ENCODE data around the gene IL17RA.

Gene IL17RA

GRCh38 chr22:17083811-17084441, 874 bp upstream of the IL17RA start:
- DNase-seq (ENCODE audit: low read depth in 2 of 2) = no peak

- DNase-seq (ENCODE audit: low read depth in 2 of 2) = no peak
These were observed 729 bp downstream of the IL17RA start for GRCh38 chr22:17085277-17086181.

GRCh38 chr22:17086296-17086695, 1.5 kb downstream of the IL17RA start:
- no peak for DNase-seq (ENCODE audit: low read depth in 2 of 2)

- DNase-seq (ENCODE audit: low read depth in 2 of 2) = no peak
These were observed 2.1 kb downstream of the IL17RA start for GRCh38 chr22:17086788-17087497.

- no peak for DNase-seq (ENCODE audit: low read depth in 2 of 2)
These were observed 2.8 kb downstream of the IL17RA start for GRCh38 chr22:17087498-17088131.

GRCh38 chr22:17090550-17090949, 5.8 kb downstream of the IL17RA start:
- no peak for DNase-seq (ENCODE audit: low read depth in 2 of 2)

- no peak for DNase-seq (ENCODE audit: low read depth in 2 of 2)
These were observed 7.1 kb downstream of the IL17RA start for GRCh38 chr22:17091851-17092250.

- no peak for DNase-seq (ENCODE audit: low read depth in 2 of 2)
These were observed 8.3 kb downstream of the IL17RA start for GRCh38 chr22:17093081-17093480.

GRCh38 chr22:17095538-17095937, 10.7 kb downstream of the IL17RA start:
- no peak for DNase-seq (ENCODE audit: low read depth in 2 of 2)

GRCh38 chr22:17096071-17096470, 11.3 kb downstream of the IL17RA start:
- no peak for DNase-seq (ENCODE audit: low read depth in 2 of 2)

GRCh38 chr22:17097062-17097461, 12.3 kb downstream of the IL17RA start:
- no peak for DNase-seq (ENCODE audit: low read depth in 2 of 2)

GRCh38 chr22:17097701-17098100, 12.9 kb downstream of the IL17RA start:
- DNase-seq (ENCODE audit: low read depth in 2 of 2) = no peak

GRCh38 chr22:17098379-17098819, 13.6 kb downstream of the IL17RA start:
- DNase-seq (ENCODE audit: low read depth in 2 of 2) = no peak

GRCh38 chr22:17100621-17101020, 15.8 kb downstream of the IL17RA start:
- DNase-seq (ENCODE audit: low read depth in 2 of 2) = no peak

GRCh38 chr22:17101475-17102296, 16.9 kb downstream of the IL17RA start:
- DNase-seq (ENCODE audit: low read depth in 2 of 2) = no peak

GRCh38 chr22:17102297-17102667, 17.5 kb downstream of the IL17RA start:
- DNase-seq (ENCODE audit: low read depth in 2 of 2) = no peak

GRCh38 chr22:17103351-17103750, 18.6 kb downstream of the IL17RA start:
- DNase-seq (ENCODE audit: low read depth in 2 of 2) = no peak

GRCh38 chr22:17104336-17104935, 19.6 kb downstream of the IL17RA start:
- no peak for DNase-seq (ENCODE audit: low read depth in 2 of 2)

GRCh38 chr22:17105143-17106129, 20.6 kb downstream of the IL17RA start:
- no peak for DNase-seq (ENCODE audit: low read depth in 2 of 2)
